ENCODE results near the gene KIRREL1.
A peak's percentile ranks its signal among the peaks of the same experiment; 100 is the strongest.
"Not testable (repeated sequence)": the region's sequence is repeated elsewhere in the genome, so short reads cannot be mapped to it uniquely, and the experiment has no call there.

KIRREL1 gene

GRCh38 chr1:158112994-158113758, 119.7 kb downstream of the KIRREL1 start:
- peak; percentile 50 for DNase-seq

DNA sequence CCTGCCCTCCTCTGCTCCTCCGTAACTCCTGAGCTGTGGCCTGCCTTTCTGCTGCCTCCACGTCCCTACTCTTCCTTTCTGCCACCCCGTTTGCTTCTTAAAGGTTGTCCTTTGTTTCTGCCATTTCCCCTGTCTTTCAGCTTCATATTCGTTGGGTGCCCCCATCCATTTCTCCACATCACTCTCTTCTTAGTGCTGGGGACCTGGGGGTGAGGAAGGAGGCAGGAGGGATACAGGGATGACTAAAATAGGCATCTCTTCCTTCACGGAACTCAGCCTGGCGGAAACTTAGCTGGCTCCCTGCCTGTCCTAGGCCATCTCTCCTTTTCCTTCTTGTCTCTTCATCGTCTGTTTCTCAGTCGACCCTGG, 120.3 kb downstream of the KIRREL1 start:
- no peak for DNase-seq

DNA sequence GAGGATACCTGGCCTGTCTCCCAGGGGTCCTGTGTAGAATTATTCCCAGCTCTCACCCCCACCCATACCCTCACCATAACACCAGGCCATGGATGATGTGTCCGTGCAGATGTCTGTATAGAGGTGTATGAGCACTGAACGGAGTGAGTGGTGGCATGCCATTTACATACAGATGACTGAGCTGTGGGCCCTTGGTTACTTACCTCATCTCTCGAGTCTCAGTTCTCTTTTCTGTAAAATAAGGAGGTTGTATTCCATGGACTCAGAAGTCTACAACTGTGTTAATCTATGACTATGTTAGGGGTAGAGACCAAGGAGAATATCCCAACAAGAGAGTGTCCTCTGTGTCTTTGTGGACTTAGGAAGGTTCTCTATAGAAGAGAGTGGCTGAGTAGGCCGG, 121.7 kb downstream of the KIRREL1 start:
- no peak for DNase-seq

GRCh38 chr1:158116311-158117167, 123.1 kb downstream of the KIRREL1 start:
- no peak for DNase-seq

- DNase-seq: peak; percentile 51
Measured at GRCh38 chr1:158117854-158118704, 124.6 kb downstream of the KIRREL1 start.

GRCh38 chr1:158118713-158119402, 125.4 kb downstream of the KIRREL1 start:
- DNase-seq: no peak

- DNase-seq: no peak
Measured at GRCh38 chr1:158119976-158120653, 126.7 kb downstream of the KIRREL1 start.

DNA sequence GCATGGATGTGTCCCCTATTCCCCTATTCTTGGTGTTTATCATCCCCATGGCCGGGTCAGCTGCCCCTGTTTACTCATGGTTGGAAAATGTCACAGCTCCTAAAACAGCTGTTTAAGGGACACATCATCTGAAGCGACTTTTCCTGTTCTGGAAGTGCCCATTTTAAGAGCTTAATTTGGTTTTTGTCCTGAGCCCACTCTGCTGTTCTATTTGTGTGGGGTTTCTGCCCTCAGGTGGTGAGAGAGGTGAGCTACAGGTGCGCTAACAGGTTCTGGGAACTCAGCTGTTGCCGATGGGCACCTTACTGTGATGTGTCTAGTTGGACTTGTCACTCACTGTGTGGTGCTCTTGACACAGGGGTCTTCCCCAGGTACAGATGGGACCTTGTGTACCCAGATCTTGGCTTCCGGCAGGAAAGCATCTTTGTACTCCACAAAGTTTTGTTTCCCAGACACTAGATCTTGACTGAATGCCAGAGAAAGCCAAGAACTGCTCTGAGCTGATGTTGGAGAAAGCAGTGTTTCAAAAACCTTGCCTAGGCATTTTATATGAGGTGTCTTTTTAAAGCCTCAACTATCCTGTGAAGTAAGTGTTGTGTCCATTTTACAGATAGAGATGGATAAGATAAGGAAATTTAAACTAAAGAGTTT, 128.3 kb downstream of the KIRREL1 start:
- peak; percentile 10 for DNase-seq

GRCh38 chr1:158122833-158123388, 129.5 kb downstream of the KIRREL1 start:
- DNase-seq: no peak

- DNase-seq: no peak
Measured at GRCh38 chr1:158124034-158124433, 130.6 kb downstream of the KIRREL1 start.

DNA sequence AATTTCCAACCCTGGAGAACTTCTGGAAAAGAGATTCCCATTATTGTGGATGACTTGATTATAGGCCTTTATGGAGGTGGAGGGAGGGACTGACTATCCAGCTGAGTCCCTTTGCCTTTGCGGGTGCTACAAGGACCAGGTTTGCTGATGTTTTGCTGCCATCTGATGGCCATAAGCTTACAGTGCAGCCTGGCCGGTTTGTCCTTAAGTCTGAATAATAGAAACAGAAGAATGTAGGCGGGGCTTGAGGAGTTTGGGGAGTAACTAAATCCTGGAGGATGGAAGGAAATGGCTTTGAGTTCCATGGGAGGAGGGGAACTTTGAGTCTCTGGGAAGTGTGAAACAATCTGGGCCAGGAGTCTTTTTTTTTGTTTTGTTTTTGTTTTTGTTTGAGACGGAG, 131.6 kb downstream of the KIRREL1 start:
- DNase-seq: peak; percentile 63

DNA sequence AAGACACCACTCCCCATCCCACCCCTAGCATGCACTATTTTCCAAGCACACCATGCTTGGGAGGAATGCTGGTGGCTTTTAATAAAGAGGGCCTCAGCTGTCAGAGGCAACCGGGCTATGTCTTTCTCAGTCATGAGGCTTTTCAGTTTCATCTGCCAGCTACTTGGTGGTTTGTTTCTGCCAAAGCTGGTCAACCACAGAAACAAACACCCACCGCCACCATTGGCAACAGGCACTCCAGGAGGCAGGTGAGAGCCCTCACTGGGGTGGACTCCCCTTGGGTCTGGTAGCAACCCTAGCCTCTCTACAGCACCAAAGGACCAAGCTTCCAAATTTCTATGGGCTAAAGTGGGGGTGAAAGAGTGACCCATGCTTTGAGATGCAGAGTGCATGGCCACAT, 133.0 kb downstream of the KIRREL1 start:
- DNase-seq: no peak

- DNase-seq: not testable (repeated sequence)
Measured at GRCh38 chr1:158128531-158128930, 135.1 kb downstream of the KIRREL1 start.

DNA sequence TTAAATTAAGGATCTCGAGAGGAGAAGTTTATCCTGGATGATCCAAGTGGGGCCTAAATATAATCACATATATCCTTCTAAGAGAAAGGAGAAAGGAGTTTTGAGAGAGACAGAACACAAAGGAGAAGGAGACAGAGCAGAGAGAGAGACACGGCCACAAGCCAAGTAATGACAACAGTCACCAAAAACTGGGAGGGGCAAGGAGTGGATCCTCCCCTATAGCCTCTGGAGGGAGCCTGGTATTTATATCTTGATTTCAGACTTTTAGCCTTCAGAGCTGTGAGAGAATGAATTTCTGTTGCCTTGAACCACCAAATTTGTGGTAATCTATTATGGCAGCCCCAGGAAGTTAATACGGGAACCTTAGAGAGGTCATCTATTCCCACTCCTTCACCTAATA, 137.8 kb downstream of the KIRREL1 start:
- no peak for DNase-seq

- DNase-seq: no peak
Measured at GRCh38 chr1:158140764-158141192, 147.3 kb downstream of the KIRREL1 start.

GRCh38 chr1:158145173-158145719, 151.8 kb downstream of the KIRREL1 start:
- no peak for DNase-seq

DNA sequence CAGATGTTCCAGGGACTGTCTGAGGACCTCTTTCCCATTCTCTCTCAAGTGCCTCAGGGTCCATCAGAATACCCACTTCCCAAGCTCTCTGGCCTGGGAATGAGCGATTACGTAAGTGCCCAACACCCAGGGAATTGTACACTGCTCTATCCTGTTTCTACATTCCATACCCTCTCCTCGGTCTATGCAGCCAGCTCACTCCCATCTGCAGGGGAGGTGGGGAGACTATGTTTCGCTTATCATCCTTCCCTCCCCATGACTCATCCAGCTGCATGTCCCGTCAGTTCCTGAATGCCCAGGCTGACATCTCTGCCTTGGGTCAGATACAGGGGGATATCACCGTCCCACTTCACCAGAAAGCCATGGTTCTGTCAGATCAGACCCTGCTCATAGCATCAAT, 152.7 kb downstream of the KIRREL1 start:
- DNase-seq: no peak

- no peak for DNase-seq
Measured at GRCh38 chr1:158146739-158147138, 153.3 kb downstream of the KIRREL1 start.

DNA sequence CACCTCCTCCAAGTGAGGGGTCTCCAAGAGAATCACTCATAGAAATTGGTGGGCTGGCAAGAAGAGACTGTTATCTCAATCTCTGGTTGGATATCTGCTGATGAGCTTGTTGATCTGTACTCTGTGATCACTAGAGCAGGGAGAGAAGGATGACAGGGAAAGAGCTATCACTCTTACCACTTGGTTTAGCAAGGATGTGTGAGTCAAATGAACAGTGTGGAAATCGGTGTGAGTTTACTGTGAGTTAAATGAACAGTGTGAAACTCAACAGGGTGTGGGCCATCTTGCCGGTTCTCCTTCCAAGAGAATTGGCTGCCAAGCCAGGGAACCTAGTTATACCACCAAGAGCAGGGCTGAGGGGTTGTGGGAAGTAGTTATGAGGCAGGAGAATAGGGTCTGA, 154.0 kb downstream of the KIRREL1 start:
- DNase-seq: no peak

GRCh38 chr1:158147869-158148268, 154.4 kb downstream of the KIRREL1 start:
- no peak for DNase-seq

- DNase-seq: no peak
Measured at GRCh38 chr1:158148468-158148867, 155.0 kb downstream of the KIRREL1 start.
